Keratinocyte (primary cell): ENCODE results near the gene OLFML2A. TPM values are rescaled to one million over a fixed set of nuclear protein-coding genes. Genes with fewer than 3 reads are reported as not detected.

Experiments
- DNase-seq: peaks from one replicate; pipeline ENCODE4 v3.0.0-alpha.2; 2011; ENCODE audit warnings: low read depth, missing footprints, low spot score
- FAIRE-seq: peaks from 2 replicates; lab custom pipeline; 2011; peaks lifted over from hg19 to GRCh38; lab: Jason Lieb, UNC
- H2AFZ ChIP-seq: 2 replicates; pipeline ENCODE4 v1.6.0; 2012; ENCODE audit warnings: low read length, control low read depth, inconsistent platforms; ENCODE audit not compliant: control insufficient read depth
- H3K27ac ChIP-seq: 2 replicates; pipeline ENCODE4 v1.5.1; 2011; ENCODE audit warnings: low read length; ENCODE audit not compliant: control insufficient read depth, insufficient read depth
- H3K27me3 ChIP-seq: 3 replicates; pipeline ENCODE4 v1.6.0; 2011; ENCODE audit warnings: low read length; ENCODE audit not compliant: control insufficient read depth, insufficient read depth; ENCODE audit errors: extremely low read depth
- H3K36me3 ChIP-seq, 2 experiments: 2 replicates in 1 of 2; 3 replicates in 1 of 2; pipeline ENCODE4 v1.5.1; 2011; ENCODE audit warnings: low read length in 2 of 2, mild to moderate bottlenecking in 1 of 2; ENCODE audit not compliant: control insufficient read depth in 2 of 2, insufficient read depth in 2 of 2; ENCODE audit errors: extremely low read depth in 1 of 2
- H3K4me1 ChIP-seq: 3 replicates; pipeline ENCODE4 v1.5.1; 2011; ENCODE audit warnings: low read length; ENCODE audit not compliant: control insufficient read depth, insufficient read depth; ENCODE audit errors: extremely low read depth
- H3K4me2 ChIP-seq: 3 replicates; pipeline ENCODE4 v1.6.0; 2011; ENCODE audit warnings: low read depth, low read length; ENCODE audit not compliant: control insufficient read depth, insufficient read depth; ENCODE audit errors: extremely low read depth
- H3K4me3 ChIP-seq, 3 experiments: fragments of 200-600 bp in 1 of 3; sonication (generic) in 1 of 3; 2 replicates in 2 of 3; 3 replicates in 1 of 3; pipeline ENCODE4 v1.5.1; 2011 to 2016; ENCODE audit warnings: low read length in 3 of 3, mild to moderate bottlenecking in 3 of 3, control low read depth in 2 of 3, inconsistent platforms in 1 of 3, low read depth in 1 of 3, mixed read lengths in 1 of 3, mixed run types in 1 of 3, moderate library complexity in 1 of 3; ENCODE audit not compliant: control insufficient read depth in 2 of 3, insufficient read depth in 2 of 3; ENCODE audit errors: extremely low read depth in 1 of 3
- H3K79me2 ChIP-seq: 2 replicates; pipeline ENCODE4 v1.6.0; 2012; ENCODE audit warnings: low read length; ENCODE audit not compliant: control insufficient read depth, insufficient read depth
- H3K9ac ChIP-seq: 3 replicates; pipeline ENCODE4 v1.6.0; 2011; ENCODE audit warnings: low read length; ENCODE audit not compliant: control insufficient read depth, insufficient read depth; ENCODE audit errors: extremely low read depth
- H3K9me1 ChIP-seq: 3 replicates; pipeline ENCODE4 v1.6.0; 2011; ENCODE audit warnings: low read length; ENCODE audit not compliant: control insufficient read depth, insufficient read depth; ENCODE audit errors: extremely low read depth
- H3K9me3 ChIP-seq: 2 replicates; pipeline ENCODE4 v1.5.1; 2012; ENCODE audit warnings: low read depth, low read length; ENCODE audit not compliant: control insufficient read depth
- H4K20me1 ChIP-seq: 3 replicates; pipeline ENCODE4 v1.6.0; 2011; ENCODE audit warnings: low read length; ENCODE audit not compliant: control insufficient read depth, insufficient read depth; ENCODE audit errors: extremely low read depth
- CTCF ChIP-seq, 3 experiments: IDR thresholded peaks in 1 of 3; conservative IDR thresholded peaks in 1 of 3; optimal IDR thresholded peaks in 1 of 3; 2 replicates in 2 of 3; 3 replicates in 1 of 3; pipeline versions ENCODE3 to v1.5.1; 2011; ENCODE audit warnings: low read length in 3 of 3, mild to moderate bottlenecking in 3 of 3, moderate library complexity in 2 of 3, control low read depth in 1 of 3, inconsistent platforms in 1 of 3; ENCODE audit not compliant: insufficient read depth in 2 of 3; ENCODE audit errors: extremely low read depth in 1 of 3
- EZH2 ChIP-seq: IDR thresholded peaks from one replicate; pipeline ENCODE4 v1.6.1; 2012; ENCODE audit warnings: inconsistent platforms, mild to moderate bottlenecking, low read length, moderate library complexity
- dilution Hi-C: fragments of 300-500 bp; cut with MboI; formaldehyde crosslinking; loops from one replicate; pipeline ENCODE4 v1.7.0; 2020; ENCODE audit warnings: low sequenced_read_pairs; ENCODE audit not compliant: extremely low pct_ligation_motif_present
- polyA plus RNA-seq, 5 experiments: library from polyadenylated mRNA; depleted of rRNA in 3 of 5; stranded (reverse) in 3 of 5; stranded (forward) in 1 of 5; unstranded in 1 of 5; fragments of >200 nt; gene quantifications; 1 replicate in 1 of 5; 2 replicates in 3 of 5; 3 replicates in 1 of 5; pipeline versions ENCODE4 v1.2.1 to v1.2.3, GENCODE V29; 2011 to 2012; ENCODE audit warnings: missing spikeins in 2 of 5, low read depth in 1 of 5, low replicate concordance in 1 of 5

Gene OLFML2A
- polyA plus RNA-seq, 1 donor (not counting 4 experiments of a cell fraction or from before 2014, with no cell fraction given) = 1.1 TPM

- H3K36me3 ChIP-seq = no peaks in the 10 kb centered on the region
- H2AFZ ChIP-seq = no peak overlapping the region
- no peak overlapping the region for H3K27ac ChIP-seq
- dilution Hi-C loops = no loop called here
- TF ChIP-seq CTCF (optimal IDR thresholded peaks at IDR 0.05 in 1 of 3, IDR thresholded peaks at IDR 0.05 in 1 of 3, conservative IDR thresholded peaks at IDR 0.05 in 1 of 3; ENCODE audit: extremely low read depth in 1 of 3, insufficient read depth in 2 of 3, low read length in 3 of 3) (no peak), EZH2 (no peak)
- peaks cover 5% of the 10 kb centered on the region for H4K20me1 ChIP-seq
- H3K4me1 ChIP-seq = peaks cover 20% of the 10 kb centered on the region
- no peak overlapping the region for H3K4me2 ChIP-seq
- H3K79me2 ChIP-seq = no peaks in the 10 kb centered on the region
- DNase-seq (no peak), FAIRE-seq (no peak)
- H3K27me3 ChIP-seq = peaks cover 8% of the 10 kb centered on the region
- no peak overlapping the region for H3K4me3 ChIP-seq
- H3K9ac ChIP-seq = no peak overlapping the region
- no peaks in the 10 kb centered on the region for H3K9me3 ChIP-seq
- H3K9me1 ChIP-seq = no peaks in the 10 kb centered on the region
Observed at GRCh38 chr9:124782661-124783574, 6.0 kb downstream of the OLFML2A start.

GRCh38 chr9:124783830-124784229 lies 6.9 kb downstream of the OLFML2A start:
- Histone ChIP-seq H3K4me1 (peaks cover 18% of the 10 kb centered on the region), H3K27me3 (peaks cover 8% of the 10 kb centered on the region), H3K9ac (no peak overlapping the region), H2AFZ (no peak overlapping the region), H3K4me3 (no peak overlapping the region), H3K36me3 (no peaks in the 10 kb centered on the region), H3K4me2 (no peak overlapping the region), H3K9me1 (no peaks in the 10 kb centered on the region), H3K9me3 (no peaks in the 10 kb centered on the region), H3K79me2 (no peaks in the 10 kb centered on the region), H3K27ac (no peak overlapping the region), H4K20me1 (peaks cover 3% of the 10 kb centered on the region)
- dilution Hi-C loops = no loop called here
- DNase-seq = no peak
- no peak for FAIRE-seq
- TF ChIP-seq EZH2 (no peak), CTCF (optimal IDR thresholded peaks at IDR 0.05 in 1 of 3, IDR thresholded peaks at IDR 0.05 in 1 of 3, conservative IDR thresholded peaks at IDR 0.05 in 1 of 3; ENCODE audit: extremely low read depth in 1 of 3, insufficient read depth in 2 of 3, low read length in 3 of 3) (no peak)
